ENCODE measurements around the gene MAST3.
A peak's percentile ranks its signal among the peaks of the same experiment; 100 is the strongest.
"Not testable (repeated sequence)": the region's sequence is repeated elsewhere in the genome, so short reads cannot be mapped to it uniquely, and the experiment has no call there.

Gene MAST3

DNA sequence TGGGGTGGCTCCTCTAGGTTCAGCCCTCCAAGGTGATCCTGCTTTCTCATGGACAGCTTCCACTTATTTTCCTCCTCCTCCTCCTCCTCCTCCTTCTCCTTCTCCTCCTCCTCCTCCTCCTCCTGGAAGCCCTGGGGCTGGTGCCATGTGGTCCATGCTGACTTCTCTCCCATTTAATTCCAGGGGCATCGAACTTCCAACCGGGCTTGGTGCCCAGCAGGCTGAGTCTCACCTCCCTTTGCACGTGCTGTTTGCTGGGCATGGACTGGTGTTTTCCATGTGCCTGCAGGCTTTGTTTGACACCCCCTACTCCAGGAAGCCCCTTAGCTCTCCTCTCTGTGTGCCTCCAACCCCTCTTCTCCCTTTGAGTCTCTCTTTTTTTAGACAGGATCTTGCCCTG lies 3.7 kb downstream of the MAST3 start:
- DNase-seq (ENCODE audit: low read depth): no peak
- H3K4me3 ChIP-seq (ENCODE audit: low read depth, low read length): no peak overlapping the region
- TF ChIP-seq, protein P1, sequence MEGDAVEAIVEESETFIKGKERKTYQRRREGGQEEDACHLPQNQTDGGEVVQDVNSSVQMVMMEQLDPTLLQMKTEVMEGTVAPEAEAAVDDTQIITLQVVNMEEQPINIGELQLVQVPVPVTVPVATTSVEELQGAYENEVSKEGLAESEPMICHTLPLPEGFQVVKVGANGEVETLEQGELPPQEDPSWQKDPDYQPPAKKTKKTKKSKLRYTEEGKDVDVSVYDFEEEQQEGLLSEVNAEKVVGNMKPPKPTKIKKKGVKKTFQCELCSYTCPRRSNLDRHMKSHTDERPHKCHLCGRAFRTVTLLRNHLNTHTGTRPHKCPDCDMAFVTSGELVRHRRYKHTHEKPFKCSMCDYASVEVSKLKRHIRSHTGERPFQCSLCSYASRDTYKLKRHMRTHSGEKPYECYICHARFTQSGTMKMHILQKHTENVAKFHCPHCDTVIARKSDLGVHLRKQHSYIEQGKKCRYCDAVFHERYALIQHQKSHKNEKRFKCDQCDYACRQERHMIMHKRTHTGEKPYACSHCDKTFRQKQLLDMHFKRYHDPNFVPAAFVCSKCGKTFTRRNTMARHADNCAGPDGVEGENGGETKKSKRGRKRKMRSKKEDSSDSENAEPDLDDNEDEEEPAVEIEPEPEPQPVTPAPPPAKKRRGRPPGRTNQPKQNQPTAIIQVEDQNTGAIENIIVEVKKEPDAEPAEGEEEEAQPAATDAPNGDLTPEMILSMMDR (IDR thresholded peaks at IDR 0.05; ENCODE audit: insufficient read depth, low read depth, low read length, missing control alignments): no peak

DNA sequence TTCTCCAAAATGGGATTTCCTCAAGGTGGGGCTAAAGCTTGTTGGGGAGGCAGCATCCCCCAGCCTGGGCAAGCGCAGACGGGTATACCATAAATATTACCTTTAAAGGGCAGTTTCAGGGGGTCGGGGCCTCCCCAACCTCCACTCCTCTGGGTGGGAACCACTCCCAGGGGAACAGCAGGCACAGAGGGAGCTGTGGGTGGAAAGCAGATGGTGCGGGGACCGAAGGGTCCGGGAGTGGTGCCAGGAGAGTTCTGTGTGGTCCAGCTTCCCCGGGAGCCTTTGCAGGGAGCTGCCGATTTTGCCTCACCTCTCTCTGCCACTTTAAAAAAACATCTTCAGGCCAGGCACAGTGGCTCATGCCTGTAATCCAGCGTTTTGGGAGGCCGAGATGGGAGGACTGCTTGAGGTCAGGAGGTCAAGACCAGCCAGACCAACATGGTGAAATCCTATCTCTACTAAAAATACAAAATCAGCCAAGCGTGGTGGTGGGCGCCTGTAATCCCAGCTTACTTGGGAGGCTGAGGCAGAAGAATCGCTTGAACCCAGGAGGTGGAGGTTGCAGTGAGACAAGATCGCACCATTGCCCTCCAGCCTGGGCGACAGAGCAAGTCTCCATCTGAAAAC lies 5.5 kb downstream of the MAST3 start:
- TF ChIP-seq, protein P1 (IDR thresholded peaks at IDR 0.05; ENCODE audit: insufficient read depth, low read depth, low read length, missing control alignments): no peak
- no peak for DNase-seq (ENCODE audit: low read depth)
- no peak overlapping the region for H3K4me3 ChIP-seq (ENCODE audit: low read depth, low read length)

DNA sequence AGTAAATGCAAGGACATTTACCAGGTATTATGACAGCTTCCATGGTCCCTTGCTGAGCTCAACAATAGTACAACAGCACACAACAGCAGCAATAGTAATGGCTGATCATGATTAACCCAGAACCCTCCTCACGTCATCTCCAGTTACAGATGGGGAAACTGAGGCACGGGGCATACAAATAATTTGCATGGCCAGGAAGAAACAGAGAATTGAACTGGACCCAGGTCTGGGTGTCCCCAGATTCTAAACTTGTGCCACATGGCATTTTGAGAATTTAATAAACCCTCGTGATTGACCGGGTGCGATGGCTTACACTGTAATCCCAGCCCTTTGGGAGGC lies 7.2 kb downstream of the MAST3 start:
- H3K4me3 ChIP-seq (ENCODE audit: low read depth, low read length): peak overlapping the region; percentile 20
- DNase-seq (ENCODE audit: low read depth): no peak

DNA sequence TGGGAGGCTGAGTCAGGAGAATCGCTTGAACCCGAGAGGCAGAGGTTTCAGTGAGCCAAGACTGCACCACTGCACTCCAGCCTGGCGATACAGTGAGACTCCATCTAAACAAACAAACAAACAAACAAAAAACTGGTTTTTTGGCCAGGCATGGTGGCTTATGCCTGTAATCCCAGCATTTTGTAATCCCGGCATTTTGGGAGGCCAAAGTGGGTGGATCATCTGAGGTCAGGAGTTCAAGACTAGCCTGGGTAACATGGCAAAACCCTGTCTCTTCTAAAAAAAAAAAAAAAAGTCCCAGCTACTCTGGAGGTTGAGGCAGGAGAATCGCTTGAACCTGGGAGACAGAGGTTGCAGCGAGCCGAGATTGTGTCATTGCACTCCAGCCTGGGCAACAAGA lies 7.7 kb downstream of the MAST3 start:
- not testable (repeated sequence) for DNase-seq (ENCODE audit: low read depth); H3K4me3 ChIP-seq (ENCODE audit: low read depth, low read length)

More for the DNA sequence above, 7.2 kb downstream of the MAST3 start:
- TF ChIP-seq, protein P1 (IDR thresholded peaks at IDR 0.05; ENCODE audit: insufficient read depth, low read depth, low read length, missing control alignments): no peak

DNA sequence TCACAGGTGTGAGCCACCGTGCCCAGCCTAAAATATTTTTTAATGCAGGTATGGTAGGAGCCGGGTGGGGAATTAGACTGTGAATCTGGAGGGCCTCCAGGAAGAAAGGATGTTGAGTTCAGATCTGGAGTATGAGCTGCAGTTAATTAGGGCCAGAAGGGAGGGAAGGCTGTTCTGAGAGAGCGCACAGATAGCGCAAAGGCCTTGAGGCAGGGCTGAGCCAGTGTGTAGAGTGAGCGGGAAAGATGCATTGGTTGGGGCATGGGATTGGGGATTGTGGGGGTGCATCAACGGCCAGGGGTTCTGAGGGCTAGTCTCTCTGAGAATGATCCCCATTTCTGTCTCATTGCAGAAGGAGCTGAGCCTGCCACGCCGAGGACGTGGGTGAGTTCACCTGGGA lies 9.7 kb downstream of the MAST3 start:
- DNase-seq (ENCODE audit: low read depth): no peak
- no peak overlapping the region for H3K4me3 ChIP-seq (ENCODE audit: low read depth, low read length)
- TF ChIP-seq, protein P1 (IDR thresholded peaks at IDR 0.05; ENCODE audit: insufficient read depth, low read depth, low read length, missing control alignments): no peak

DNA sequence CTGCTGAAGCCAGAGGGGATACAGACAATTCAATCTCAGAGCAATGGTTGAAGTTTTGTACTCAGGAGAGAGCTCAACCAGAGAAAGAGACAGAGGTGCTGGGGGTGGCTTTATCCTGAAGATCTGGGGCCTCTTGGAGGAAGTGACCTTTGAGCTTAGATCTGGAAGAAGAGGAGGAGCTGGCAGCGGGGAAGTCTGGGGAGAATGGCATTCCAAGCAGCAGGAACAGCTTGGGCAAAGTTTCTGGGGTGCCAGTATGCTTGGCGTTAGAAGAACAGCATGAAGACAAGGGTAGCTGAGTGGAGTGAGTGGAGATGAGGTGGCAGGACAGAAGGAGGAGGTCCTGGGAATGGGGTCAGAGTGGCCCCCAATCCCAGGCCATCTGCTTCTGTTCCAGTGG lies 11.3 kb downstream of the MAST3 start:
- TF ChIP-seq, protein P1 (IDR thresholded peaks at IDR 0.05; ENCODE audit: insufficient read depth, low read depth, low read length, missing control alignments): no peak
- H3K4me3 ChIP-seq (ENCODE audit: low read depth, low read length): no peak overlapping the region
- no peak for DNase-seq (ENCODE audit: low read depth)

DNA sequence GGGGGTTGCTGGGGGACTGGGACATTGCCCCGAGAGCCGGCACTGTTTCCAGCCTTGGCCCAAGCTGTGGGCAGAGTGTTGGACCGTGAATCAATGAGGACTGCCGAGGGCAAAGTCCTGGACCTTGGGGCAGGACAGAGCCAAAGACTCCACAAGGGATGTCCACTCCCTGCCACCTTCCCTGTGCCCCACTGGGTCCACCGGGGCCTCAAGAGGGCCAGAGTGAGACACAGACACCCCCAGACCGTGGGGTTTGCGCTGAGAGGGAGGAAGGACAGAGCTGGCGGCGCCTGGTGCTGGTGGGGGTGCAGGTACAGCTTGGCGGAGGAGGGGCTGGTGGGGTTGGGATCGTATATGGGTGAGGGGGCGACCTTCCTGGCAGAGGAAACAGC lies 11.8 kb downstream of the MAST3 start:
- TF ChIP-seq, protein P1 (IDR thresholded peaks at IDR 0.05; ENCODE audit: insufficient read depth, low read depth, low read length, missing control alignments): no peak
- H3K4me3 ChIP-seq (ENCODE audit: low read depth, low read length): peak overlapping the region; percentile 84
- DNase-seq (ENCODE audit: low read depth): no peak

Measured in GM12865 (cell line).